ENCODE data around the gene HMGXB3.

HMGXB3 gene

DNA sequence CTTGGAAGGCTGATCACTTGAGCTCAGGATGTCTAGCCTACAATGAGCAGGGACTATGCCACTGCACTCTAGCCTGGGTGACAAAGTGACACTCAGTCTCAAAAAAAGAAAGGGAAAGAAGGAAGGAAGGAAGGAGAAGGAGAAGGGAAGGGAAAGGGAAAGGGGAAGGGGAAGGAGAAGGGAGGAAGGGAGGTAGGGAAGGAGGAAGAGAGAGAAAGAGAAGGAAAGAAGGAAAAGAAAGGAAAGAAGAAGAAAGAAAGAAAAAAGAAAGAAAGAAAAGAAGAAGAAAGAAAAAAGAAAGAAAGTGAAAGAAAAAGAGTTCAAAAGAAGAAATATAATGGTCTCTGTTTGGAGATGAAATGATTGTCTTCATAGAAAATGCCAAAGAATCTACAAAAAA, 96.6 kb downstream of the HMGXB3 start:
- no peak for DNase-seq

DNA sequence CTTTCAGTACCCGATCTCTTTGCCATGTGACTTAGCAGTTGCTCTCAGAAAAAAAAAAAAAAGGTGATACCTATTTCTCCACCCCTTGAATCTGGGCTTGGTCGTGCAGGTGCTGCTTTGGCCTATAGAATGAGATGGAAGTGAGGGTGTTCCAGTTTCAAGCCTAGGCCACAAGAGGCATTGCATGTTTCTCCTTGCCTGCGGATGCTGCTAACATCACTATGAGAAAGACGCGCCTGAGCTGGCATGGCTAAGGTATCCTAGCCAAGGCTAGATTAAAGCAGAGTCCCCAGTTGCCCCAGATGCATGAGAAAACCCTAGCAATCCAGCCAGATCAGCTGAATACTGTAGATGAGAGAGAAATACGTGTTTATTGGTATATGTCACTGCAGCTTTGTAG, 100.5 kb downstream of the HMGXB3 start:
- DNase-seq = no peak

All from stimulated activated CD4-positive, alpha-beta T cell treated with anti-CD3 and anti-CD28 coated beads, Interleukin-4, amount 100 ng/mL, for 24 hours (primary cell).